ENCODE data around the gene SAMD4B.

DNA sequence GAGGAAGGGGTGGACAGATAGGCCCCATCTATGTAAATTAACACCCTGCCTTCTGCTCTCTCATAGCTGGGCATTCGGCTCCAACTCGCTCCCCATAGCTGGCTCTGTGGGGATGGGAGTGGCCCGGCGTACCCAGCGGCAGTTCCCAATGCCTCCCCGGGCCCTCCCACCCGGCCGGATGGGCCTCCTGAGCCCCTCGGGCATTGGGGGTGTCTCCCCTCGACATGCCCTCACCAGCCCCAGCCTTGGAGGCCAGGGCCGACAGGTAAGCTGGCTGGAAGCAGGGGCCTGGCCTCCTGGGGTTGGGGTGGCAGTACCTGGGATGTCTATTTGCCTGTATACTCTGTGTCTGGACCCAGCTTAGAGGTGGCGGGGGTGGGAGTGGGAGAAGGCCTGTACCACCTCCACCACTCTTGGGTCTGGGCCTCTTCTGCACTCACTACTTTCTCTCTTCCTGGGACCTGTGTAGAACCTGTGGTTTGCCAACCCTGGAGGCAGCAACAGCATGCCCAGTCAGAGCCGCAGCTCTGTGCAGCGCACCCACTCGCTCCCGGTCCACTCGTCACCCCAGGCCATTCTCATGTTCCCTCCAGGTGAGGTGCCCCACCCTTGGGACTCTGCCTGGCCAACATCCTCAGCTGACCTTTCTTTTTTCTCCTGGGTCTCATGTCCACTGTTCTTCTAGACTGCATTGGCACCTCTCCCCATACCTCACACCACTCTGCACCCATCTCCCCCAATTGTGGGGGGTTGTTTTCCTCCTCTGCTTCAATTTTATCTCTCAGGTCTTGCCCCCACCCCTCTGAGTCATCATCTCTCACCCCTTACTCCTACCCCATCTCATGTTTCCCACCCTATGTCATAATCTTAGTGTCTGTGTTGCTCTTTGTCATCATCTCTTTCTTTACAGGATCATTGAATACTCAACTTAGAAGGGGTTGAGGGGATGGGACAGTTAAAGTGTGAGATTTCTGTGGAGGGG, 38.6 kb downstream of the SAMD4B start:
- no peak for TF ChIP-seq POLR2A (IDR thresholded peaks at IDR 0.05)
- TF ChIP-seq, protein P1, sequence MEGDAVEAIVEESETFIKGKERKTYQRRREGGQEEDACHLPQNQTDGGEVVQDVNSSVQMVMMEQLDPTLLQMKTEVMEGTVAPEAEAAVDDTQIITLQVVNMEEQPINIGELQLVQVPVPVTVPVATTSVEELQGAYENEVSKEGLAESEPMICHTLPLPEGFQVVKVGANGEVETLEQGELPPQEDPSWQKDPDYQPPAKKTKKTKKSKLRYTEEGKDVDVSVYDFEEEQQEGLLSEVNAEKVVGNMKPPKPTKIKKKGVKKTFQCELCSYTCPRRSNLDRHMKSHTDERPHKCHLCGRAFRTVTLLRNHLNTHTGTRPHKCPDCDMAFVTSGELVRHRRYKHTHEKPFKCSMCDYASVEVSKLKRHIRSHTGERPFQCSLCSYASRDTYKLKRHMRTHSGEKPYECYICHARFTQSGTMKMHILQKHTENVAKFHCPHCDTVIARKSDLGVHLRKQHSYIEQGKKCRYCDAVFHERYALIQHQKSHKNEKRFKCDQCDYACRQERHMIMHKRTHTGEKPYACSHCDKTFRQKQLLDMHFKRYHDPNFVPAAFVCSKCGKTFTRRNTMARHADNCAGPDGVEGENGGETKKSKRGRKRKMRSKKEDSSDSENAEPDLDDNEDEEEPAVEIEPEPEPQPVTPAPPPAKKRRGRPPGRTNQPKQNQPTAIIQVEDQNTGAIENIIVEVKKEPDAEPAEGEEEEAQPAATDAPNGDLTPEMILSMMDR (IDR thresholded peaks at IDR 0.05): no peak
